BE2C (cell line): ENCODE data around the gene LIPC.

ENCODE experiments used
- DNase-seq: peaks from one replicate; pipeline ENCODE4 v3.0.0-alpha.2; 2020
- H3K27me3 ChIP-seq: fragments of 250-450 bp; sonication (Bioruptor Pico); 2 replicates; pipeline ENCODE4 v1.5.1; 2020; ENCODE audit warnings: mild to moderate bottlenecking
- H3K36me3 ChIP-seq: fragments of 250-450 bp; sonication (Bioruptor Pico); 2 replicates; pipeline ENCODE4 v1.5.1; 2020; ENCODE audit warnings: mild to moderate bottlenecking
- H3K4me1 ChIP-seq: fragments of 250-450 bp; sonication (Bioruptor Pico); 2 replicates; pipeline ENCODE4 v1.5.1; 2020
- H3K4me3 ChIP-seq: 2 replicates; pipeline ENCODE4 v1.5.1; 2011; ENCODE audit warnings: low read depth, low read length
- H3K9me3 ChIP-seq: fragments of 250-450 bp; sonication (Bioruptor Pico); 2 replicates; pipeline ENCODE4 v1.5.1; 2020
- CTCF ChIP-seq: IDR thresholded peaks from 2 replicates; pipeline ENCODE4 v1.5.1; 2012; ENCODE audit warnings: mild to moderate bottlenecking, low read depth, low read length

LIPC gene

GRCh38 chr15:58503139-58504027 is 71.6 kb downstream of the LIPC start:
- no peak overlapping the region for H3K4me3 ChIP-seq
- H3K4me1 ChIP-seq = no peaks in the 10 kb centered on the region
- no peak for TF ChIP-seq CTCF
- no peaks in the 10 kb centered on the region for H3K27me3 ChIP-seq
- DNase-seq = no peak
- no peaks in the 10 kb centered on the region for H3K36me3 ChIP-seq
- no peaks in the 10 kb centered on the region for H3K9me3 ChIP-seq

GRCh38 chr15:58504674-58505234 is 73.0 kb downstream of the LIPC start:
- no peaks in the 10 kb centered on the region for H3K27me3 ChIP-seq
- H3K4me1 ChIP-seq = no peaks in the 10 kb centered on the region
- no peak for TF ChIP-seq CTCF
- no peak for DNase-seq
- H3K4me3 ChIP-seq = no peak overlapping the region
- no peaks in the 10 kb centered on the region for H3K36me3 ChIP-seq
- H3K9me3 ChIP-seq = no peaks in the 10 kb centered on the region

GRCh38 chr15:58505581-58505980 is 73.8 kb downstream of the LIPC start:
- no peak for DNase-seq
- Histone ChIP-seq H3K36me3 (no peaks in the 10 kb centered on the region), H3K4me1 (no peaks in the 10 kb centered on the region), H3K27me3 (no peaks in the 10 kb centered on the region), H3K4me3 (no peak overlapping the region), H3K9me3 (no peaks in the 10 kb centered on the region)
- TF ChIP-seq CTCF = no peak

GRCh38 chr15:58506064-58506490 is 74.3 kb downstream of the LIPC start:
- no peak for TF ChIP-seq CTCF
- Histone ChIP-seq H3K27me3 (no peaks in the 10 kb centered on the region), H3K9me3 (no peaks in the 10 kb centered on the region), H3K4me1 (no peaks in the 10 kb centered on the region), H3K4me3 (no peak overlapping the region), H3K36me3 (no peaks in the 10 kb centered on the region)
- DNase-seq = no peak

GRCh38 chr15:58506783-58507668 is 75.2 kb downstream of the LIPC start:
- DNase-seq = no peak

More at GRCh38 chr15:58506783-58507668, 75.2 kb downstream of the LIPC start:
- TF ChIP-seq CTCF = no peak
- Histone ChIP-seq H3K4me1 (no peaks in the 10 kb centered on the region), H3K27me3 (no peaks in the 10 kb centered on the region), H3K4me3 (no peak overlapping the region), H3K9me3 (no peaks in the 10 kb centered on the region), H3K36me3 (no peaks in the 10 kb centered on the region)
